Measurements from ENCODE around the gene CFLAR.
"Not testable (repeated sequence)": the region's sequence is repeated elsewhere in the genome, so short reads cannot be mapped to it uniquely, and the experiment has no call there.

CFLAR gene

DNA sequence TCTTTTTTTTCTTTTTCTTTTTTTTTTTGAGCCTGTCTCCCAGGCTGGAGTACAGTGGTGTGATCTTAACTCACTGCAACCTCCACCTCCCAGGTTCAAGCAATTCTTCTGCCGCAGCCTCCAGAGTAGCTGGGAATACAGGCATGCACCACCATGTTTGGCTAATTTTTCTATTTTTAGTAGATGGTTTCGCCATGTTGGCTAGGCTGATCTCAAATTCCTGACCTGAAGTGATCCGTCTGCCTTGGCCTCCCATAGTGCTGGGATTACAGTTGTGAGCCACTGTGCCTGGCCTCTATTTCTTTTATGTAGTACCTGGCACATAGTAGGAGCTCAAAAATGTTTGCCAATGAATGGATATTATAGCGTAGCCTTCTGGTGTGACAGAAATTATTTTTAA, 6.8 kb upstream of the CFLAR start:
- no peak overlapping the region for H3K4me3 ChIP-seq (ENCODE audit: low read length)
- TF ChIP-seq, protein P1, sequence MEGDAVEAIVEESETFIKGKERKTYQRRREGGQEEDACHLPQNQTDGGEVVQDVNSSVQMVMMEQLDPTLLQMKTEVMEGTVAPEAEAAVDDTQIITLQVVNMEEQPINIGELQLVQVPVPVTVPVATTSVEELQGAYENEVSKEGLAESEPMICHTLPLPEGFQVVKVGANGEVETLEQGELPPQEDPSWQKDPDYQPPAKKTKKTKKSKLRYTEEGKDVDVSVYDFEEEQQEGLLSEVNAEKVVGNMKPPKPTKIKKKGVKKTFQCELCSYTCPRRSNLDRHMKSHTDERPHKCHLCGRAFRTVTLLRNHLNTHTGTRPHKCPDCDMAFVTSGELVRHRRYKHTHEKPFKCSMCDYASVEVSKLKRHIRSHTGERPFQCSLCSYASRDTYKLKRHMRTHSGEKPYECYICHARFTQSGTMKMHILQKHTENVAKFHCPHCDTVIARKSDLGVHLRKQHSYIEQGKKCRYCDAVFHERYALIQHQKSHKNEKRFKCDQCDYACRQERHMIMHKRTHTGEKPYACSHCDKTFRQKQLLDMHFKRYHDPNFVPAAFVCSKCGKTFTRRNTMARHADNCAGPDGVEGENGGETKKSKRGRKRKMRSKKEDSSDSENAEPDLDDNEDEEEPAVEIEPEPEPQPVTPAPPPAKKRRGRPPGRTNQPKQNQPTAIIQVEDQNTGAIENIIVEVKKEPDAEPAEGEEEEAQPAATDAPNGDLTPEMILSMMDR (conservative IDR thresholded peaks at IDR 0.05; ENCODE audit: low read depth, low read length) = no peak
- DNase-seq (ENCODE audit: low read depth) = no peak

DNA sequence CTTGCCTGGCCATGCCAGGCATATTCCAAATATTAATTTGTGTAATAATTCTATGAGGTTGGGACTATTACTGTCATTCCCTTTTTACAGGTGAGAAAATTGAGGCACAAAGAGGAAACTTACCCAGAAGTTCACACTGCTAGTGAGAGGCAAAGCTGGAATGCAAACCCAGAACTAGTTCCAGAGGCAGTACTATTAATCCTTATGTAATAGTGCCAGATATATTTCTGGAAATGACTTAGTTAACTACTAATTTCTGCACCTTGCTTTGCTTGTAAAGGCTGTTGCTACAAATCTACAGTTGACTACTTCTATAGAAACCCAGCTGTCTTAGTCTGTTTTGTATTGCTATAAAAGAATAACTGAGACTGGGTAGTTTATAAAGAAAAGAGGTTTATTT, 5.3 kb upstream of the CFLAR start:
- H3K4me3 ChIP-seq (ENCODE audit: low read length) = no peak overlapping the region
- TF ChIP-seq, protein P1 (conservative IDR thresholded peaks at IDR 0.05; ENCODE audit: low read depth, low read length) = no peak
- no peak for DNase-seq (ENCODE audit: low read depth)

DNA sequence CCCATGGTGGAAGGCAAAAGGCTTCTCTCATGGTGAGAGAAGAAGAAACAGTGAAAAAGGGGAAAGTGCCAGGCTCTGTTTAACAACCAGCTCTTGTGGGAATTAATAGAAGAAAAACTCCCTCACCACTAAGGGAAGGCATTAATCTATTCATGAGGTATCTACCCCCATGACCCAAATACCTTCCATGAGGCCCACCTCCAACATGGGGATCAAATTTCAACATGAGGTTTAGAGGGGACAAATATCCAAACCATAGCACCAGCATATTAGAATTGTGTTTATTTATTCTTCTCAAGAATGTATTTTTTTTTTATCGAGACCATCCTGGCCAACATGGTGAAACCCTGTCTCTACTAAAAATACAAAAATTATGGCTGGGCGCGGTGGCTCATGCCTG, 4.9 kb upstream of the CFLAR start:
- no peak for DNase-seq (ENCODE audit: low read depth)

DNA sequence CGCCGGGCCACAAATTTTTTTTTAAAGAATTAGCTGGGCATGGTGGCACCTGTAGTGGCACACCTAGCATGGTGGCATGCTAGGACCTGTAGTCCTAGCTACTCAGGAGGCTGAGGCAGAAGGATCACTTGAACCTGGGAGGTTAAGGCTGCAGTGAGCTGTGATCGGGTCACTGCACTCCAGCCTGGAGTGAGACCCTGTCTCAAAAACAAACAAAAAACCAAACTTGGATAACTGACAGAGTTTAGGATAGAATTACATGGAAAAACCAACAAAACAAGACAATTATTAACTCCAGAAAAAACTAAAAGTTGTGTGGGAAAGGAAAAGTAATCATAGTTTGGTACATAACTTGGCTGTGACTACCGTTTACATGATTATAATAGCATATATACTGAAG, 1.6 kb upstream of the CFLAR start:
- no peak for DNase-seq (ENCODE audit: low read depth)
- no peak overlapping the region for H3K4me3 ChIP-seq (ENCODE audit: low read length)
- TF ChIP-seq, protein P1 (conservative IDR thresholded peaks at IDR 0.05; ENCODE audit: low read depth, low read length) = no peak

More for the DNA sequence above, 4.9 kb upstream of the CFLAR start:
- H3K4me3 ChIP-seq (ENCODE audit: low read length) = no peak overlapping the region
- TF ChIP-seq, protein P1 (conservative IDR thresholded peaks at IDR 0.05; ENCODE audit: low read depth, low read length) = no peak

DNA sequence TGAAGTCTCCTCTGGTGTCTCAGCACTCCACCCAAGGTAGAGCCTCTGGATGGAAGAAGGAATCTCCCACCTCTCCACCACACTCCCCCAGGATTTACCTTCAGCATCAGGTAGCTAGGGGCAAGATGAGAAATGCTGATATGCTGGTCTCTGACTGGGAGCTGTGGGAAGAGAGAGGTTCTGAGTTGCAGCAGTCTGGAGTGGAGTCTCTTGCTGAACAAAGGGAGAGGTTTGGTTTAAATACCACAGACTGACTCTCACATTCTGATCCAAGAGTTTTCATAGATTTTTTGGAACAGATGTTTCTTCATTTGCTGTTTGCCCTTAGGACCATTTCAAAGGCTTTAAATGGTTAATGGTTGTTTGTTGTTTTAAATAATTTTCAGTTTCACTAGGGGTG, 1.1 kb upstream of the CFLAR start:
- no peak overlapping the region for H3K4me3 ChIP-seq (ENCODE audit: low read length)
- DNase-seq (ENCODE audit: low read depth) = no peak
- TF ChIP-seq, protein P1 (conservative IDR thresholded peaks at IDR 0.05; ENCODE audit: low read depth, low read length) = no peak

DNA sequence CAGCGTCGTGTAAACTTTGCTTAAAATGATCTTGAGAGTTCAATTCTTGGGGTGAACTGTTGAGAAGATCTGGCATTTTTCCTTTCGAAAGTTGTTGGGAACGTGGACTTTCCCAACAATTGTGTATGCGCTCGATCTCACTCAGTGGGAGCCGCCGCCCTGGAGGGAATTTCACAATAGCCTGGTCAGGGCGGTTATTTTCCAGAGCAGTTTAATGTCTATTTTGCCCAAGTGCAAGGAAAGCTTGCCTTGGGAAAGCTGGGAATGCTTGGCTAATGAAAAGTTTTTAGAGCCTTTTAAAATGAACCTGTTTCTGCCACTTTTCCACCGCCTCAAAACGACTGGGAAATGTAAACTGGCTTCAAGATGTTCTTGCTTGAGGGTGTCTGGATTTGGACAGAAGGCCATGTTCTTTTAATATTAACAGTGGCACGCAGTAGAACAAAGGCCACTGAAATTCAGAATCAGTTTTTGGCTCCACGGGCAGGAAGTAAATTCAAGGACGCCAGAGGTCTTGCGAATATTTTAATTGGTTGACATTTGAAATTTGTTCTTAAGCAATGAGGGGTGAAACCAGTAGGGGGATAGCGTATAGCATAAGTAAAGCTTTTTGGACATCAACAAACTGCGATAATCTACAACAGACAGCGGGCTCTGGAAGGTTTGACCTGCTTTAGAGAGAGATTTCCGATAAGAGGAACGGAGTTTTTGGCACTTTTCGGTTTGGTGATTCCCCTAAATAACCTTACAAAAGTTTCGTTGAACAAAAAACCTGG, 1.2 kb downstream of the CFLAR start:
- TF ChIP-seq, protein P1 (conservative IDR thresholded peaks at IDR 0.05; ENCODE audit: low read depth, low read length) = peak; percentile 43
- peak overlapping the region; percentile 79 for H3K4me3 ChIP-seq (ENCODE audit: low read length)
- no peak for DNase-seq (ENCODE audit: low read depth)

DNA sequence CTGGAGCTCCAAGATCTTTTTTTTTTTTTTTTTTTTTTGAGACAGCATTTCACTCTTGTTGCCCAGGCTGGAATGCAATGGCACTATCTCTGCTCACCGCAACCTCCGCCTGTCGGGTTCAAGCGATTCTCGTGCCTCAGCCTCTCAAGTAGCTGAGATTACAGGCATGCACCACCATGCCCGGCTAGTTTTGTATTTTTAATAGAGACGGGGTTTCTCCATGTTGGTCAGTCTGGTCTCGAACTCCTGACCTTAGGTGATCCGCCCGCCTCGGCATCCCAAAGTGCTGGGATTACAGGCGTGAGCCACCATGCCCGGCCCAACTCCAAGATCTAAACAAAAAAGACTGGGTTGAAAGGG, 1.8 kb downstream of the CFLAR start:
- not testable (repeated sequence) for DNase-seq (ENCODE audit: low read depth)

More for the DNA sequence above, 1.8 kb downstream of the CFLAR start:
- peak overlapping the region; percentile 79 for H3K4me3 ChIP-seq (ENCODE audit: low read length)

Measured in retinal pigment epithelial cell (primary cell).